Pancreas (tissue), 10 donors: ENCODE results near the gene CCDC82. TPM values are rescaled to one million over a fixed set of nuclear protein-coding genes. Genes with fewer than 3 reads are reported as not detected.
A peak's percentile ranks its signal among the peaks of the same experiment; 100 is the strongest.

Source experiments
- ATAC-seq, 4 donors: fragments of 200-7000 bp; cut with Tn5 transposase; one replicate each; pipeline versions ENCODE4 v1.8.0 to v1.9.1; 2020; ENCODE audit warnings: mild to moderate bottlenecking in 4 of 4, moderate library complexity in 4 of 4
- DNase-seq, 6 donors: peaks; one replicate each; pipeline ENCODE4 v3.0.0-alpha.2; 2020
- FAIRE-seq: peaks from 2 replicates; lab custom pipeline; 2012; peaks lifted over from hg19 to GRCh38; lab: Jason Lieb, UNC
- H3K27ac ChIP-seq, 4 donors: fragments of 200-600 bp; sonication (generic); 1 replicate in 3 of 4; 2 replicates in 1 of 4; pipeline versions ENCODE4 v1.5.0 to v1.8.0; 2020
- H3K27me3 ChIP-seq, 4 donors: fragments of 200-600 bp; one replicate each; pipeline ENCODE4 v1.8.0; 2021
- H3K36me3 ChIP-seq, 3 donors: fragments of 200-600 bp; sonication (generic) in 1 of 3; one replicate each; pipeline versions ENCODE4 v1.5.0 to v1.8.0; 2020 to 2021
- H3K4me1 ChIP-seq, 3 donors: fragments of 200-600 bp; one replicate each; pipeline ENCODE4 v1.8.0; 2021
- H3K4me3 ChIP-seq, 4 donors: fragments of 200-600 bp; sonication (generic) in 2 of 4; one replicate each; pipeline versions ENCODE4 v1.5.0 to v1.8.0; 2020 to 2021
- H3K9me3 ChIP-seq, 4 donors: fragments of 200-600 bp; one replicate each; pipeline ENCODE4 v1.8.0; 2021
- WGBS, 2 donors: extraction: QIAGEN DNeasy Blood & Tissue Kit; methylation state at CpG; one replicate each; pipeline ENCODE4 v1.1.7; 2013; 5-methylcytosine and 5-hydroxymethylcytosine counted together
- intact Hi-C, 3 donors: fragments of 100-400 bp; cut with DNase I; formaldehyde crosslinking; loops; one replicate each; pipeline versions ENCODE4 v1.11.1 to v1.14.2; 2022
- polyA plus RNA-seq, 2 donors: library from polyadenylated mRNA; stranded (reverse); fragments of 200-250 nt; gene quantifications; one replicate each; pipeline ENCODE4 v1.2.3, GENCODE V29; 2013
- total RNA-seq, 6 donors: library from RNA; stranded (reverse); fragmentation: NEBNext Ultra II Directional in 4 of 6; extraction: Animal tissue kit (Norgen Biotek cat#: 25700) in 4 of 6; gene quantifications; one replicate each; pipeline versions ENCODE4 v1.2.1 to v1.2.4, GENCODE V29; 2021 to 2023
- TF ChIP-seq, protein P1 (sequence below), 4 donors: fragments of 200-600 bp; sonication (generic) in 3 of 4; IDR thresholded peaks; one replicate each; pipeline versions ENCODE4 v1.5.0 to v1.8.0; 2021; ENCODE audit warnings: antibody characterized with exemption in 4 of 4
- donor health status: healthy with polysubstance abuse.
- donor health status: DM: no; HTN: no; CAD: no; lungs with moderate emphysema.
- donor health status: DM: no; HTN: no; CAD: no.
- donor health status: control.
- donor health status: control.
- donor health status: Bipolar disorder and iron deficiency.
- donor health status: DM: yes; HTN: yes; CAD: no.
- donor health status: DM: no; HTN: no; CAD: no.
- donor health status: DM: no; HTN: no; CAD: no.
- donor health status: DM: yes; HTN: yes; CAD: no.

Gene CCDC82
- total and polyA plus RNA-seq, 8 donors: 5.5 to 18.2 (median 10.3) TPM

GRCh38 chr11:96341211-96342013 is 48.3 kb downstream of the CCDC82 start:
- Histone ChIP-seq H3K27me3 (no peaks in the 10 kb centered on the region), H3K4me1 (peaks cover 0 to 12% (median 7%) of the 10 kb centered on the region in 3 donors), H3K4me3 (peak overlapping the region; percentile 26 to 56 (median 40)), H3K36me3 (no peaks in the 10 kb centered on the region), H3K27ac (peak overlapping the region in 3 of 4 donors; percentile 42 to 78 (median 78)), H3K9me3 (no peaks in the 10 kb centered on the region)
- TF ChIP-seq, protein P1, sequence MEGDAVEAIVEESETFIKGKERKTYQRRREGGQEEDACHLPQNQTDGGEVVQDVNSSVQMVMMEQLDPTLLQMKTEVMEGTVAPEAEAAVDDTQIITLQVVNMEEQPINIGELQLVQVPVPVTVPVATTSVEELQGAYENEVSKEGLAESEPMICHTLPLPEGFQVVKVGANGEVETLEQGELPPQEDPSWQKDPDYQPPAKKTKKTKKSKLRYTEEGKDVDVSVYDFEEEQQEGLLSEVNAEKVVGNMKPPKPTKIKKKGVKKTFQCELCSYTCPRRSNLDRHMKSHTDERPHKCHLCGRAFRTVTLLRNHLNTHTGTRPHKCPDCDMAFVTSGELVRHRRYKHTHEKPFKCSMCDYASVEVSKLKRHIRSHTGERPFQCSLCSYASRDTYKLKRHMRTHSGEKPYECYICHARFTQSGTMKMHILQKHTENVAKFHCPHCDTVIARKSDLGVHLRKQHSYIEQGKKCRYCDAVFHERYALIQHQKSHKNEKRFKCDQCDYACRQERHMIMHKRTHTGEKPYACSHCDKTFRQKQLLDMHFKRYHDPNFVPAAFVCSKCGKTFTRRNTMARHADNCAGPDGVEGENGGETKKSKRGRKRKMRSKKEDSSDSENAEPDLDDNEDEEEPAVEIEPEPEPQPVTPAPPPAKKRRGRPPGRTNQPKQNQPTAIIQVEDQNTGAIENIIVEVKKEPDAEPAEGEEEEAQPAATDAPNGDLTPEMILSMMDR (IDR thresholded peaks at IDR 0.05): peak in 1 of 4 donors; percentile 9
- intact Hi-C loops: no loop called here
- ATAC-seq: peak; percentile 29 to 58 (median 41)
- FAIRE-seq: no peak
- peak; percentile 28 to 71 (median 36) for DNase-seq
- 29 to 36% methylated on average over 22 to 26 of the region's 26 CpGs for WGBS, 2 donors

- 64 to 68% methylated on average over 4 of the region's 4 CpGs for WGBS, 2 donors
- DNase-seq (no peak), FAIRE-seq (no peak), ATAC-seq (no peak)
- intact Hi-C loops: no loop called here
- Histone ChIP-seq H3K27me3 (no peaks in the 10 kb centered on the region), H3K4me3 (peak overlapping the region in 2 of 4 donors; percentile 39 to 56), H3K36me3 (no peaks in the 10 kb centered on the region), H3K4me1 (peaks cover 0 to 12% (median 7%) of the 10 kb centered on the region in 3 donors), H3K9me3 (no peaks in the 10 kb centered on the region), H3K27ac (peak overlapping the region in 3 of 4 donors; percentile 42 to 78 (median 78))
- TF ChIP-seq, protein P1 (IDR thresholded peaks at IDR 0.05): no peak
These were observed 49.2 kb downstream of the CCDC82 start for GRCh38 chr11:96340555-96340885.

DNA sequence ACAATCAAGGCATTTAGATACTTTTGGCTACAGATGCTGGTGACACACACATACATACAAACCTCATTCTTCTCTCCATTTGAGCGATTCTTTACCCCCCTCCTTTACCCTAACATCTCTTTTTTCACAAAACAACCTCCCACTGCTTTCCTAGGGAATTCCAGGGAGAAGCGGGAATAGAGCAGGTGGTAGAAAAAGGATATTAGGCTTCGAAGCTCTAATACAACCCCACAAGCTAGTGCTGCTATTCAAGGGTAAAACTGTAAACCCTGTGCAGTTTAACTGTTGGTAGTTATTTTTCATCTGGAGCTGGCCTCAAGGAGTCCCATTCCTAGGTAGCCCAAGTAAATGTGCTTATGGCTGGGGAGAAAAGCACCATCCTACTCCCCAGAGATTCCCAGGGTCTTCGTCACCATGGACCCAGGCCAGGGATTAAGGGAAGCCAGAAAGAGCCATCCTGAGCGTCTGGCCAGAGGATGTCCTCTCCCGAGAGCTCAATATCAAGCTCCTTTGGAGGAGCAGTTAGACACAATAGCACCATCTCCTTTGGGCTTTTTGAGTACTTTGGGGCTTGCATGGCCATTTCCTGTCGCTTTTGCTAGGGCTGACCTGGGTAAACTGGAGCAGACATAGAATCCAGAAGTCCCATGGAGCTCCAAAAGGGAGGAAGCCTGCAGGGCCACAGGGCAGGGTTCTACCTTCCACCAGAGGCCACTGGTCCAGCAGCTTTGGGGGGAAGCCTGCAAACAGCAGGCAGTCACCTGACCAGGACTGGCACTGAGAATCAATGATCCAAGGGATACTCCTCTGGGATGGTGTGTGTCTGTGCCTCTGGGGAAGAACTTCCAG is 49.8 kb downstream of the CCDC82 start:
- Histone ChIP-seq H3K27ac (peak overlapping the region in 3 of 4 donors; percentile 12 to 78 (median 78)), H3K9me3 (no peaks in the 10 kb centered on the region), H3K27me3 (no peaks in the 10 kb centered on the region), H3K36me3 (no peaks in the 10 kb centered on the region), H3K4me1 (peaks cover 0 to 12% (median 7%) of the 10 kb centered on the region in 3 donors), H3K4me3 (peak overlapping the region in 2 of 4 donors; percentile 39 to 56)
- TF ChIP-seq, protein P1 (IDR thresholded peaks at IDR 0.05): no peak
- FAIRE-seq (no peak), DNase-seq (peak in 1 of 6 donors; percentile 21), ATAC-seq (no peak)
- WGBS, 2 donors: 59 to 66% methylated on average over 7 of the region's 7 CpGs
- intact Hi-C loops: loop anchor here in 1 of 3 donors (10.0 kb wide), 1 partner anchor 285 kb away; no protein-coding TSS in a partner anchor

- H3K4me3 ChIP-seq: peak overlapping the region in 2 of 4 donors; percentile 3 to 56
- peak in 1 of 6 donors; percentile 40 for DNase-seq
- peak overlapping the region in 3 of 4 donors; percentile 12 to 78 (median 78) for H3K27ac ChIP-seq
- WGBS, 2 donors: 49 to 59% methylated on average over 13 of the region's 13 CpGs
- no peaks in the 10 kb centered on the region for H3K36me3 ChIP-seq
- TF ChIP-seq, protein P1 (IDR thresholded peaks at IDR 0.05): no peak
- H3K4me1 ChIP-seq: peaks cover 0 to 12% (median 7%) of the 10 kb centered on the region in 3 donors
- no peaks in the 10 kb centered on the region for H3K9me3 ChIP-seq
- ATAC-seq: peak in 2 of 4 donors; percentile 6 to 16
- intact Hi-C loops: loop anchor here in 1 of 3 donors (10.0 kb wide), 1 partner anchor 284 kb away; no protein-coding TSS in a partner anchor
- FAIRE-seq: no peak
- no peaks in the 10 kb centered on the region for H3K27me3 ChIP-seq
These were observed 50.6 kb downstream of the CCDC82 start for GRCh38 chr11:96338910-96339705.
